Measurements from ENCODE around the gene RTL1.

RTL1 gene

DNA sequence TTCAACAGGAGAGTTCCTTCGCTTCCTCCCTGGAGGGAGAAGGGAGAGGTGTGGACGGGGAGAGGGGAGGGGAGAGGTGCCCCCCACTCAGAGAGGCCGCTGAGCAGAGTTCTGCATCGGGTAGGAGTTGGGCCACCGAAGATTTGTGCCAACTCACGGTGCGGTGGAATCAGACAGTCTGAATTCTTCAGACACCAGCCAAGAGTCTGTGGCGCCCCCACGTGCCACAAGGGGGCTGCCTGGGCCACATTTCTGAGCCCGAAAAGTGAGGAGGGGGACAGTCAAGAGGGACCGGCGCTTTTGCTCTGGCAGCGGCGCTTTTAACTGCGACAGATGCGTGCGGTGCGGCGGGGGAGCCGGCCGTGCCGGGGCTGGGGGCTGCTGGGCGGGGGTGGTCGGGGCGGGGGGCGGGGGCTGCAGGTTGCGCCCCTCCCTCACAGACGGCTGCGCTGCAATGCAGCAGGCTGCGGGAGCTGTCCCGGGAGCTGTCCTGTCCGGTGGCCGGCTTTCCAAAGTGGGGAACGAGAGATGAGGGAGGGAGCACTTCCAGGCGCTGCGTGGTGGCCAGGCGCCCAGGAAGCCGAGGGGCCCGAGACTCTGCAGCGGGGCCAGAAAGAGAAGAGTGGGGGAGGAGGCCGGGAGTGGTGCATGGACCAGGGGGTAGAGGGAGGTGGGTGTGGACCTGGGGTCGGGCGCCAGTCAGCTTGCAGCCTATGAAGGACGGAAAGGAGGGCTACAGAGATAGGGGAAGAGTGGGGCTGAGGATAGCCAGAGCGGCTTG is 975 bp upstream of the RTL1 start:
- no peaks in the 10 kb centered on the region for H3K9me3 ChIP-seq (ENCODE audit: control insufficient read depth, insufficient read depth, low read length)
- H4K20me1 ChIP-seq (ENCODE audit: control insufficient read depth, insufficient read depth, low read depth, low read length), result no peaks in the 10 kb centered on the region
- H3K4me3 ChIP-seq (ENCODE audit: low read length), result no peak overlapping the region
- H3K9me2 ChIP-seq (replicated peaks; ENCODE audit: control insufficient read depth, low read length), result no peaks in the 10 kb centered on the region
- H3K27ac ChIP-seq (ENCODE audit: low read depth, low read length), result no peak overlapping the region
- no peak overlapping the region for H3K4me2 ChIP-seq (ENCODE audit: low read length)
- TF ChIP-seq EZH2phosphoT487 (IDR thresholded peaks at IDR 0.05; ENCODE audit: borderline replicate concordance, low read length), result no peak
- TF ChIP-seq, protein P1, sequence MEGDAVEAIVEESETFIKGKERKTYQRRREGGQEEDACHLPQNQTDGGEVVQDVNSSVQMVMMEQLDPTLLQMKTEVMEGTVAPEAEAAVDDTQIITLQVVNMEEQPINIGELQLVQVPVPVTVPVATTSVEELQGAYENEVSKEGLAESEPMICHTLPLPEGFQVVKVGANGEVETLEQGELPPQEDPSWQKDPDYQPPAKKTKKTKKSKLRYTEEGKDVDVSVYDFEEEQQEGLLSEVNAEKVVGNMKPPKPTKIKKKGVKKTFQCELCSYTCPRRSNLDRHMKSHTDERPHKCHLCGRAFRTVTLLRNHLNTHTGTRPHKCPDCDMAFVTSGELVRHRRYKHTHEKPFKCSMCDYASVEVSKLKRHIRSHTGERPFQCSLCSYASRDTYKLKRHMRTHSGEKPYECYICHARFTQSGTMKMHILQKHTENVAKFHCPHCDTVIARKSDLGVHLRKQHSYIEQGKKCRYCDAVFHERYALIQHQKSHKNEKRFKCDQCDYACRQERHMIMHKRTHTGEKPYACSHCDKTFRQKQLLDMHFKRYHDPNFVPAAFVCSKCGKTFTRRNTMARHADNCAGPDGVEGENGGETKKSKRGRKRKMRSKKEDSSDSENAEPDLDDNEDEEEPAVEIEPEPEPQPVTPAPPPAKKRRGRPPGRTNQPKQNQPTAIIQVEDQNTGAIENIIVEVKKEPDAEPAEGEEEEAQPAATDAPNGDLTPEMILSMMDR (IDR thresholded peaks at IDR 0.05; ENCODE audit: low read depth, low read length, poor library complexity, severe bottlenecking), result no peak
- no peaks in the 10 kb centered on the region for H3K79me2 ChIP-seq (ENCODE audit: control insufficient read depth, low read length)
- peaks cover 11% of the 10 kb centered on the region for H3K27me3 ChIP-seq (ENCODE audit: control insufficient read depth, low read length)
- no peaks in the 10 kb centered on the region for H3K4me1 ChIP-seq (ENCODE audit: control insufficient read depth, low read length)
- no peaks in the 10 kb centered on the region for H3F3A ChIP-seq (ENCODE audit: control insufficient read depth, insufficient read depth)
- no peaks in the 10 kb centered on the region for H3K36me3 ChIP-seq (ENCODE audit: control insufficient read depth, low read length)

DNA sequence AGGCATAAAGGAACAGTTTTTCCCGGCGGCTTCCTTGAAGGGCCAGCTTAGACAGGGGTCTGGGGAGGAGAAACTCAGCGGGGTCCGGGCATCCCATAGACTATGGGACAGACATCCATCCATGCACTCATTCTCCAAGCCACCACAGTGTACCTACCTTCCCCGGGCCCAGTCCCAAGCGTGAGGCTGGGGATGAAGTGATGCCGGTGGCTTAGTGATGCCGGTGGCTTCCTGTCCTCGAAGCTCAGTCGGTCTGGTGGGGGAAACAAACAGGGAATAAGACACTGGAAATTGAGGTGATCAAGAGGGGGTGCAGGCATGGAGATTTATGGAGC is 421 bp downstream of the RTL1 start:
- H3K4me3 ChIP-seq (ENCODE audit: low read length), result no peak overlapping the region
- H3K4me1 ChIP-seq (ENCODE audit: control insufficient read depth, low read length), result no peaks in the 10 kb centered on the region
- H3F3A ChIP-seq (ENCODE audit: control insufficient read depth, insufficient read depth), result no peaks in the 10 kb centered on the region
- H3K27ac ChIP-seq (ENCODE audit: low read depth, low read length), result no peak overlapping the region
- no peak overlapping the region for H3K4me2 ChIP-seq (ENCODE audit: low read length)
- no peaks in the 10 kb centered on the region for H4K20me1 ChIP-seq (ENCODE audit: control insufficient read depth, insufficient read depth, low read depth, low read length)
- H3K9me2 ChIP-seq (replicated peaks; ENCODE audit: control insufficient read depth, low read length), result no peaks in the 10 kb centered on the region
- H3K27me3 ChIP-seq (ENCODE audit: control insufficient read depth, low read length), result peaks cover 11% of the 10 kb centered on the region
- TF ChIP-seq, protein P1 (IDR thresholded peaks at IDR 0.05; ENCODE audit: low read depth, low read length, poor library complexity, severe bottlenecking), result no peak
- TF ChIP-seq EZH2phosphoT487 (IDR thresholded peaks at IDR 0.05; ENCODE audit: borderline replicate concordance, low read length), result no peak
- no peaks in the 10 kb centered on the region for H3K79me2 ChIP-seq (ENCODE audit: control insufficient read depth, low read length)
- no peaks in the 10 kb centered on the region for H3K9me3 ChIP-seq (ENCODE audit: control insufficient read depth, insufficient read depth, low read length)
- H3K36me3 ChIP-seq (ENCODE audit: control insufficient read depth, low read length), result no peaks in the 10 kb centered on the region

DNA sequence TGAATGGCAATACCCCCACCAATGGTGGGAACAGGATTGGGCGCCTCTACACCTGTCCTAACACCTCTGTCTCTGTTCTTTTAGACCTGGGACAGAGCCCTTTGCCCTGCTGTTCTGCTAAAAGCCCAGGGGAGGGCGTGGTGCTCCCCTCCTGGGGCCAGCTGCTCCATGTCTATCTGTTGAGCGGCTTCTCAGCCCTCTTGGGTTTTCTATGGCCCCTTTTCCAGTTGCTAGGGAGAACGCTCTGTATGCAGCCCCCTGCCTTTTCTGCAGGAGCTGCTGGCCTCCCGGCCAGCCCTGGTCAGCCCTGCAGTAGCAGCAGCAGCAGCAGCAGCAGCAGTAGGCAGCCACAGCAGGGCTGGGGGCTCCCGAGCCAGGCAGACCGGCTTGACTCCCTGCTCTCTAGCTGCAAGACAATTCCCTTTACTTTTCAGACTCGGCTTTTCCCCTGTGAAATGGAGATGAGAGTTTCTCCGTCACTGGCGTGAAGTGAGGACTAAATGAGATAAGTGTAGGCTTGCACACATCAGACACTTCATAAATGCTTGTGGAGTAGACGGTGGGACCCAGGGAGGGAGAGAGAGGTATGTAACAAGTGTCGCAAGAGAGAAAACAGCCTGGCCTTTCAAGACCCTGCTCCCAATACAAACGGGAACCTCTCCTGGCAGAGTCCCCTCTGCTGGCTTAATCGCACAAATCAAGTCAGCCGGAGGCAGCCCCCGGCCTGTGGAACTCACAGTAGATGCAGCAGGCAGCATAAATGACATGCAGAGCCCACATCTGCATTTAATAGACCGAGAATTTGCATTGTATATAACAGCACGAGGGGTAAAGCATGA is 1.0 kb downstream of the RTL1 start:
- no peaks in the 10 kb centered on the region for H3K9me3 ChIP-seq (ENCODE audit: control insufficient read depth, insufficient read depth, low read length)
- H3K36me3 ChIP-seq (ENCODE audit: control insufficient read depth, low read length), result no peaks in the 10 kb centered on the region
- H3K4me1 ChIP-seq (ENCODE audit: control insufficient read depth, low read length), result no peaks in the 10 kb centered on the region
- no peak for TF ChIP-seq EZH2phosphoT487 (IDR thresholded peaks at IDR 0.05; ENCODE audit: borderline replicate concordance, low read length)
- TF ChIP-seq, protein P1 (IDR thresholded peaks at IDR 0.05; ENCODE audit: low read depth, low read length, poor library complexity, severe bottlenecking), result peak; percentile 34
- H3K4me2 ChIP-seq (ENCODE audit: low read length), result no peak overlapping the region
- peaks cover 11% of the 10 kb centered on the region for H3K27me3 ChIP-seq (ENCODE audit: control insufficient read depth, low read length)
- no peaks in the 10 kb centered on the region for H3K9me2 ChIP-seq (replicated peaks; ENCODE audit: control insufficient read depth, low read length)
- H3K27ac ChIP-seq (ENCODE audit: low read depth, low read length), result no peak overlapping the region
- H3K79me2 ChIP-seq (ENCODE audit: control insufficient read depth, low read length), result no peaks in the 10 kb centered on the region
- no peaks in the 10 kb centered on the region for H4K20me1 ChIP-seq (ENCODE audit: control insufficient read depth, insufficient read depth, low read depth, low read length)
- H3K4me3 ChIP-seq (ENCODE audit: low read length), result no peak overlapping the region
- H3F3A ChIP-seq (ENCODE audit: control insufficient read depth, insufficient read depth), result no peaks in the 10 kb centered on the region

Data from DOHH2 (cell line).